ENCODE measurements around the gene SKI. TPM values are rescaled to one million over a fixed set of nuclear protein-coding genes. Genes with fewer than 3 reads are reported as not detected.

Gene SKI
- total and polyA plus RNA-seq, 9 of the 15 experiments (the other 6 are each of a cell fraction or from before 2014, with no cell fraction given) = 0.10 to 60.5 (median 4.6) TPM

DNA sequence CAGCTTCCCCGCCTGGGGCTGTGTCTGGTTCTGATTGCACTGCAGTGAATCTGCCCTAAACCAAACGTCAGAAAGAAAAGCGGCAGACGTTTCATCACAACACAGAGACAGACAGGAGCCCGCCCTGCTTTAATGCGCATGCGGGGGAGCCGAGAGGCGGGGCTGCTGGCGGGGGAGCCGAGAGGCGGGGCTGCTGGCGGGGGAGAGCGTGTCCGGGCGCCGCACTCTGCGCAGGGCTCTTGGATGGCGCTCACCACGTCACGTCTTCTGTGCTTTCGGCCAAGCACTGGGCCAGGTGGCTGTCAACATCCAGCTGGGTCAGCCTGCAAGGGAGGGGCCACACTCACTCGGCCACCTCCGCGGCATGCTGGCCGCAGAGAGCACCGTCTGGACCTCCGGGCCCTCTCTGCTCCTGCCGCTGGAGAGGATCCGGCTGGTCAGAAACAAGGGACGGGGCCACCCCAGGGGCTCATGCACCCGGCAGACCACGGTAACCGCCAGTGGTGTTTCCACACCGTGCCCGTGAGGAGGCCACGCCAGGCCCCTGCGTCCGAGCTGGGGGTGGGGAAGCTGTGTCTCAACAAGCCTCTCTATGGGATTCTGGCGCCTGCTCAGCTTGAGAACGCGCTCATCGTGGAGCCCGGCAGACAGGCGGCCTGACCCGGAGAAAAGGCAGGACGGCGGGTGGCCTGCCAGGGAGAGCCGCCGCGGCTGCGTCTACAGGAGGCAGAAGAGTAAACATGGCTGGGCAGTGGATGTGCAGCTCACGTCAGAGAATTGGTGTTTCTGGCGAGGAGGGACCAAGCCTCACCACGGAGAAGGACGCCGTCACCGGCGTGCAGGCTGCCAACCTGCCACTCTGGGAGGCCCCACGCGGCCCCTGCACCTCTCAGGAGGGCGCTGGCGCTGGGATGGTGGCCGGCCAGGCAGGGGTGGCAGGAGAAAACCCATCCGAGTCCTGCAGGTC, 38.4 kb upstream of the SKI start (continued):
- TF ChIP-seq, protein P1, sequence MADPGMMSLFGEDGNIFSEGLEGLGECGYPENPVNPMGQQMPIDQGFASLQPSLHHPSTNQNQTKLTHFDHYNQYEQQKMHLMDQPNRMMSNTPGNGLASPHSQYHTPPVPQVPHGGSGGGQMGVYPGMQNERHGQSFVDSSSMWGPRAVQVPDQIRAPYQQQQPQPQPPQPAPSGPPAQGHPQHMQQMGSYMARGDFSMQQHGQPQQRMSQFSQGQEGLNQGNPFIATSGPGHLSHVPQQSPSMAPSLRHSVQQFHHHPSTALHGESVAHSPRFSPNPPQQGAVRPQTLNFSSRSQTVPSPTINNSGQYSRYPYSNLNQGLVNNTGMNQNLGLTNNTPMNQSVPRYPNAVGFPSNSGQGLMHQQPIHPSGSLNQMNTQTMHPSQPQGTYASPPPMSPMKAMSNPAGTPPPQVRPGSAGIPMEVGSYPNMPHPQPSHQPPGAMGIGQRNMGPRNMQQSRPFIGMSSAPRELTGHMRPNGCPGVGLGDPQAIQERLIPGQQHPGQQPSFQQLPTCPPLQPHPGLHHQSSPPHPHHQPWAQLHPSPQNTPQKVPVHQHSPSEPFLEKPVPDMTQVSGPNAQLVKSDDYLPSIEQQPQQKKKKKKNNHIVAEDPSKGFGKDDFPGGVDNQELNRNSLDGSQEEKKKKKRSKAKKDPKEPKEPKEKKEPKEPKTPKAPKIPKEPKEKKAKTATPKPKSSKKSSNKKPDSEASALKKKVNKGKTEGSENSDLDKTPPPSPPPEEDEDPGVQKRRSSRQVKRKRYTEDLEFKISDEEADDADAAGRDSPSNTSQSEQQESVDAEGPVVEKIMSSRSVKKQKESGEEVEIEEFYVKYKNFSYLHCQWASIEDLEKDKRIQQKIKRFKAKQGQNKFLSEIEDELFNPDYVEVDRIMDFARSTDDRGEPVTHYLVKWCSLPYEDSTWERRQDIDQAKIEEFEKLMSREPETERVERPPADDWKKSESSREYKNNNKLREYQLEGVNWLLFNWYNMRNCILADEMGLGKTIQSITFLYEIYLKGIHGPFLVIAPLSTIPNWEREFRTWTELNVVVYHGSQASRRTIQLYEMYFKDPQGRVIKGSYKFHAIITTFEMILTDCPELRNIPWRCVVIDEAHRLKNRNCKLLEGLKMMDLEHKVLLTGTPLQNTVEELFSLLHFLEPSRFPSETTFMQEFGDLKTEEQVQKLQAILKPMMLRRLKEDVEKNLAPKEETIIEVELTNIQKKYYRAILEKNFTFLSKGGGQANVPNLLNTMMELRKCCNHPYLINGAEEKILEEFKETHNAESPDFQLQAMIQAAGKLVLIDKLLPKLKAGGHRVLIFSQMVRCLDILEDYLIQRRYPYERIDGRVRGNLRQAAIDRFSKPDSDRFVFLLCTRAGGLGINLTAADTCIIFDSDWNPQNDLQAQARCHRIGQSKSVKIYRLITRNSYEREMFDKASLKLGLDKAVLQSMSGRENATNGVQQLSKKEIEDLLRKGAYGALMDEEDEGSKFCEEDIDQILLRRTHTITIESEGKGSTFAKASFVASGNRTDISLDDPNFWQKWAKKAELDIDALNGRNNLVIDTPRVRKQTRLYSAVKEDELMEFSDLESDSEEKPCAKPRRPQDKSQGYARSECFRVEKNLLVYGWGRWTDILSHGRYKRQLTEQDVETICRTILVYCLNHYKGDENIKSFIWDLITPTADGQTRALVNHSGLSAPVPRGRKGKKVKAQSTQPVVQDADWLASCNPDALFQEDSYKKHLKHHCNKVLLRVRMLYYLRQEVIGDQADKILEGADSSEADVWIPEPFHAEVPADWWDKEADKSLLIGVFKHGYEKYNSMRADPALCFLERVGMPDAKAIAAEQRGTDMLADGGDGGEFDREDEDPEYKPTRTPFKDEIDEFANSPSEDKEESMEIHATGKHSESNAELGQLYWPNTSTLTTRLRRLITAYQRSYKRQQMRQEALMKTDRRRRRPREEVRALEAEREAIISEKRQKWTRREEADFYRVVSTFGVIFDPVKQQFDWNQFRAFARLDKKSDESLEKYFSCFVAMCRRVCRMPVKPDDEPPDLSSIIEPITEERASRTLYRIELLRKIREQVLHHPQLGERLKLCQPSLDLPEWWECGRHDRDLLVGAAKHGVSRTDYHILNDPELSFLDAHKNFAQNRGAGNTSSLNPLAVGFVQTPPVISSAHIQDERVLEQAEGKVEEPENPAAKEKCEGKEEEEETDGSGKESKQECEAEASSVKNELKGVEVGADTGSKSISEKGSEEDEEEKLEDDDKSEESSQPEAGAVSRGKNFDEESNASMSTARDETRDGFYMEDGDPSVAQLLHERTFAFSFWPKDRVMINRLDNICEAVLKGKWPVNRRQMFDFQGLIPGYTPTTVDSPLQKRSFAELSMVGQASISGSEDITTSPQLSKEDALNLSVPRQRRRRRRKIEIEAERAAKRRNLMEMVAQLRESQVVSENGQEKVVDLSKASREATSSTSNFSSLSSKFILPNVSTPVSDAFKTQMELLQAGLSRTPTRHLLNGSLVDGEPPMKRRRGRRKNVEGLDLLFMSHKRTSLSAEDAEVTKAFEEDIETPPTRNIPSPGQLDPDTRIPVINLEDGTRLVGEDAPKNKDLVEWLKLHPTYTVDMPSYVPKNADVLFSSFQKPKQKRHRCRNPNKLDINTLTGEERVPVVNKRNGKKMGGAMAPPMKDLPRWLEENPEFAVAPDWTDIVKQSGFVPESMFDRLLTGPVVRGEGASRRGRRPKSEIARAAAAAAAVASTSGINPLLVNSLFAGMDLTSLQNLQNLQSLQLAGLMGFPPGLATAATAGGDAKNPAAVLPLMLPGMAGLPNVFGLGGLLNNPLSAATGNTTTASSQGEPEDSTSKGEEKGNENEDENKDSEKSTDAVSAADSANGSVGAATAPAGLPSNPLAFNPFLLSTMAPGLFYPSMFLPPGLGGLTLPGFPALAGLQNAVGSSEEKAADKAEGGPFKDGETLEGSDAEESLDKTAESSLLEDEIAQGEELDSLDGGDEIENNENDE (IDR thresholded peaks at IDR 0.05; ENCODE audit: low read depth, low read length) = no peak
- TF ChIP-seq ETV6 (IDR thresholded peaks at IDR 0.05; ENCODE audit: borderline replicate concordance in 1 of 2, low read depth in 2 of 2, low read length in 1 of 2) = no peak
- no peak for TF ChIP-seq ETV6 (CRISPR knock-in tag; IDR thresholded peaks at IDR 0.05; ENCODE audit: borderline replicate concordance)
- TF ChIP-seq ILK (tag; IDR thresholded peaks at IDR 0.05; ENCODE audit: borderline replicate concordance, low read depth) = no peak
- TF ChIP-seq, protein P2, sequence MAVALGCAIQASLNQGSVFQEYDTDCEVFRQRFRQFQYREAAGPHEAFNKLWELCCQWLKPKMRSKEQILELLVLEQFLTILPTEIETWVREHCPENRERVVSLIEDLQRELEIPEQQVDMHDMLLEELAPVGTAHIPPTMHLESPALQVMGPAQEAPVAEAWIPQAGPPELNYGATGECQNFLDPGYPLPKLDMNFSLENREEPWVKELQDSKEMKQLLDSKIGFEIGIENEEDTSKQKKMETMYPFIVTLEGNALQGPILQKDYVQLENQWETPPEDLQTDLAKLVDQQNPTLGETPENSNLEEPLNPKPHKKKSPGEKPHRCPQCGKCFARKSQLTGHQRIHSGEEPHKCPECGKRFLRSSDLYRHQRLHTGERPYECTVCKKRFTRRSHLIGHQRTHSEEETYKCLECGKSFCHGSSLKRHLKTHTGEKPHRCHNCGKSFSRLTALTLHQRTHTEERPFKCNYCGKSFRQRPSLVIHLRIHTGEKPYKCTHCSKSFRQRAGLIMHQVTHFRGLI (CRISPR knock-in tag; IDR thresholded peaks at IDR 0.05) = no peak
- TF ChIP-seq POLR2A (conservative IDR thresholded peaks at IDR 0.05) = peak; percentile 72
- TF ChIP-seq CBFA2T2 (conservative IDR thresholded peaks at IDR 0.05) = peak; percentile 44
- no peak for TF ChIP-seq ZNF436 (CRISPR knock-in tag; IDR thresholded peaks at IDR 0.05)
- TF ChIP-seq ATF3 (IDR thresholded peaks at IDR 0.05) = peak; percentile 74
- no peak for TF ChIP-seq ATF3 (CRISPR knock-in tag; conservative IDR thresholded peaks at IDR 0.05)
- TF ChIP-seq MED1 (CRISPR knock-in tag; IDR thresholded peaks at IDR 0.05; ENCODE audit: borderline replicate concordance) = no peak
- TF ChIP-seq YY1 (IDR thresholded peaks at IDR 0.05; ENCODE audit: borderline replicate concordance in 1 of 3, control insufficient read depth in 1 of 3, extremely low read depth in 1 of 3, insufficient read depth in 3 of 3, insufficient read length in 1 of 3, insufficient replicate concordance in 2 of 3, low read depth in 1 of 3, low read length in 2 of 3) = peak in 1 of 3 experiments; percentile 59

Data from K562 (cell line).